ENCODE results near the gene IFT88. TPM values are rescaled to one million over a fixed set of nuclear protein-coding genes. Genes with fewer than 3 reads are reported as not detected.

The IFT88 gene
- total RNA-seq, 1 experiment from 2014 or later: 19.4 TPM

DNA sequence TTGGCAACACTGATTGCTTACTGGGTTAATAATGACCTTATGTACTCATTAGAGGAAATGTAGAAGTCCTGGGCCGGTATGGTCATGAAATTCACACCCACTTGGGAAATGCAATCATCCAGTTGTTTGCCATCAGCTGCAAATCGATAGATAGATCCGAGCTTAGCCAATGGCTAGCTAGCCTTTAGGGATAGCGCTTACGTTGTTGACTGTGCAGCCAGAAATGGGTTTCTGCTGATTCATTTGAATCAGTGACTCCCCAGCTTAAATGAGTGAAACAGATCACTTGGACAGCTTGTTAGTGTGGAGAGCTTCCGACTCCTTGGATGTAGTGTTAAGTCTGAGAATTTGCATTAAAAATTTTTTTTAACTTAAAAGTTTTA is 148.4 kb downstream of the IFT88 start:
- Histone ChIP-seq H3K36me3 (ENCODE audit: insufficient read depth, low read length, poor library complexity, severe bottlenecking) (no peaks in the 10 kb centered on the region), H3K4me1 (ENCODE audit: insufficient read depth, low read length, poor library complexity, severe bottlenecking) (peaks cover 15% of the 10 kb centered on the region), H3K9me3 (ENCODE audit: low read depth, low read length, poor library complexity, severe bottlenecking) (no peaks in the 10 kb centered on the region), H3K27me3 (replicated peaks; ENCODE audit: insufficient read depth, low read depth, low read length, poor library complexity) (no peaks in the 10 kb centered on the region), H3K4me3 (ENCODE audit: low read depth, low read length, poor library complexity, severe bottlenecking) (no peak overlapping the region), H3K27ac (ENCODE audit: low read depth, low read length, poor library complexity, severe bottlenecking) (no peak overlapping the region)
- no peak for DNase-seq (ENCODE audit: low spot score)
- BruUV-seq (replicated peaks): no TSS peak
- intact Hi-C loops (cut with micrococcal nuclease; ENCODE audit: unreplicated experiment): no loop called here
- TF ChIP-seq EZH2 (IDR thresholded peaks at IDR 0.05; ENCODE audit: borderline replicate concordance, low read depth, low read length, poor library complexity, severe bottlenecking): no peak
- TF ChIP-seq, protein P1, sequence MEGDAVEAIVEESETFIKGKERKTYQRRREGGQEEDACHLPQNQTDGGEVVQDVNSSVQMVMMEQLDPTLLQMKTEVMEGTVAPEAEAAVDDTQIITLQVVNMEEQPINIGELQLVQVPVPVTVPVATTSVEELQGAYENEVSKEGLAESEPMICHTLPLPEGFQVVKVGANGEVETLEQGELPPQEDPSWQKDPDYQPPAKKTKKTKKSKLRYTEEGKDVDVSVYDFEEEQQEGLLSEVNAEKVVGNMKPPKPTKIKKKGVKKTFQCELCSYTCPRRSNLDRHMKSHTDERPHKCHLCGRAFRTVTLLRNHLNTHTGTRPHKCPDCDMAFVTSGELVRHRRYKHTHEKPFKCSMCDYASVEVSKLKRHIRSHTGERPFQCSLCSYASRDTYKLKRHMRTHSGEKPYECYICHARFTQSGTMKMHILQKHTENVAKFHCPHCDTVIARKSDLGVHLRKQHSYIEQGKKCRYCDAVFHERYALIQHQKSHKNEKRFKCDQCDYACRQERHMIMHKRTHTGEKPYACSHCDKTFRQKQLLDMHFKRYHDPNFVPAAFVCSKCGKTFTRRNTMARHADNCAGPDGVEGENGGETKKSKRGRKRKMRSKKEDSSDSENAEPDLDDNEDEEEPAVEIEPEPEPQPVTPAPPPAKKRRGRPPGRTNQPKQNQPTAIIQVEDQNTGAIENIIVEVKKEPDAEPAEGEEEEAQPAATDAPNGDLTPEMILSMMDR (conservative IDR thresholded peaks at IDR 0.05; ENCODE audit: low read depth, low read length): no peak
- POLR2A ChIA-PET (ENCODE audit: low non-redundant PET): no interaction called here
- CTCF ChIA-PET: interaction anchor here (0.6 kb wide), 1 partner anchor 218 kb away, joined by 5 read pairs; no protein-coding TSS in a partner anchor

DNA sequence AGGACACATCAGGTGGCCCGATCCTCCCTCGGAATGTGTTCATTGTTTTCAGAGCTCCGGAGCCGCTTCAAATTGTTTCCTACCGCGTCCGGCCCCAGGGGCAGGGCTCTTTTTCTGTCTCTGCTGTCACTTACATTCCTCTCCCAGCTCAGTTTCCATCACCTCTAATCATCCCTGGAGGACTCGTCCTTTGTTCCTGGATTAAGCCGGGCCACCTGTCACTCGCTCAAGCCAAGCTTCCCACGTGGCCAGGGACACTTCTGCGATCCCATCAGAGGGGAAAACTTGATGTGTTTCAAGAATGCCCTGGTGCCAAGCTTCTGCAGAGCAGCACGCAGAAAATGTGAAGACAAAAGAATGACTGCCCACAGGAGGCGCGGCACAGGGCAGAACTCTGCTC is 150.0 kb downstream of the IFT88 start:
- no peak overlapping the region for H3K4me3 ChIP-seq (ENCODE audit: low read depth, low read length, poor library complexity, severe bottlenecking)
- POLR2A ChIA-PET (ENCODE audit: low non-redundant PET): no interaction called here
- intact Hi-C loops (cut with micrococcal nuclease; ENCODE audit: unreplicated experiment): no loop called here

DNA sequence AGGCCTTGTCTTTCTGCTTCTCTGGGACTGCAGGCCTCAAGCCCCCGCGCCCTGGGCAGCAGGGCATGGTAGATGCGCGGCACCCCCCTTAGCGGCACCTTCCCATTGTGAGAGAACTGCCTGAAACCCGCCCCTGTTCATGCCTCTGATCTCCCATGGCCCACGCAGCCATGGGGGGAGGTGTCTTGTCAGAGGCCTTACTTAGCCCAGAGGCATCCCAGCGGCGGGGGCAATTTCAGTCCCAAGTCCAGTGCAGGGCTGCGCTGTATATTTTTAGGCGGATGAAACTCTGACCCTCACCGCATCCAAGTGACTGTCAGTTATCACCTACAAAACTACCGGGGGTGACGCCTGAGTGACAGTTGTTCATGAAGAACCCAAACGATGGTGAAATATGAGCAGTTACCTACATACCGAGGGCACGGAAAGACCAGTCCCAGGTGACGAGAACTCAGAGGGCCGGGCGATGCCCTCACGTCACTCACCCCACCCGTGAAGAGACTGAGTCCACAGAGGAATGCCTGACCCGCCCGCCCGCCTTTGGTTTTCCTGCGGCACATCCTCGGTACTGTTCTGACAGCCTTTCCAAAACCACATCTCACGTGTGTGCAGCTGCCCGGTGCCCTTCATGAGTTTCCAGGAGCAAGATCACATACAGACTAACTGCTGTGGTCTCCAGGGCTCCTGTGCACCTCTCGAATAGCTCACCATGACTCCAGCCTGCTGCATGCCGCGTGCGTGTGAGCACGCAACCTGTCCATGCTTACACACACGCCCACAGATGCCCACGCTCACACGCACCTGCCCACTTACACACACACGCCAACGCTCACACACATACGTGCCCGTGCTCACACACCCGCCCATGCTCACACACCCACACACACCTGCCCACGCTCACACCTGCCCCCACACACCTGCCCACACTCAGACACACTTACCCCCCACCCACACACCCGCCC is 150.9 kb downstream of the IFT88 start:
- ChIA-PET CTCF (no interaction called here), POLR2A (ENCODE audit: low non-redundant PET) (no interaction called here)
- Histone ChIP-seq H3K4me3 (ENCODE audit: low read depth, low read length, poor library complexity, severe bottlenecking) (no peak overlapping the region), H3K27me3 (replicated peaks; ENCODE audit: insufficient read depth, low read depth, low read length, poor library complexity) (no peaks in the 10 kb centered on the region), H3K4me1 (ENCODE audit: insufficient read depth, low read length, poor library complexity, severe bottlenecking) (peaks cover 18% of the 10 kb centered on the region), H3K36me3 (ENCODE audit: insufficient read depth, low read length, poor library complexity, severe bottlenecking) (no peaks in the 10 kb centered on the region), H3K9me3 (ENCODE audit: low read depth, low read length, poor library complexity, severe bottlenecking) (no peaks in the 10 kb centered on the region), H3K27ac (ENCODE audit: low read depth, low read length, poor library complexity, severe bottlenecking) (no peak overlapping the region)
- DNase-seq (ENCODE audit: low spot score): no peak
- no TSS peak for BruUV-seq (replicated peaks)
- intact Hi-C loops (cut with micrococcal nuclease; ENCODE audit: unreplicated experiment): no loop called here
- TF ChIP-seq, protein P1 (conservative IDR thresholded peaks at IDR 0.05; ENCODE audit: low read depth, low read length): no peak
- TF ChIP-seq EZH2 (IDR thresholded peaks at IDR 0.05; ENCODE audit: borderline replicate concordance, low read depth, low read length, poor library complexity, severe bottlenecking): no peak

More for the DNA sequence above, 150.0 kb downstream of the IFT88 start:
- no TSS peak for BruUV-seq (replicated peaks)
- CTCF ChIA-PET: interaction anchor here (0.6 kb wide), 1 partner anchor 9 kb away, joined by 4 read pairs; no protein-coding TSS in a partner anchor
- Histone ChIP-seq H3K27me3 (replicated peaks; ENCODE audit: insufficient read depth, low read depth, low read length, poor library complexity) (no peaks in the 10 kb centered on the region), H3K27ac (ENCODE audit: low read depth, low read length, poor library complexity, severe bottlenecking) (no peak overlapping the region), H3K36me3 (ENCODE audit: insufficient read depth, low read length, poor library complexity, severe bottlenecking) (no peaks in the 10 kb centered on the region), H3K4me1 (ENCODE audit: insufficient read depth, low read length, poor library complexity, severe bottlenecking) (peaks cover 20% of the 10 kb centered on the region), H3K9me3 (ENCODE audit: low read depth, low read length, poor library complexity, severe bottlenecking) (no peaks in the 10 kb centered on the region)
- DNase-seq (ENCODE audit: low spot score): no peak
- TF ChIP-seq, protein P1 (conservative IDR thresholded peaks at IDR 0.05; ENCODE audit: low read depth, low read length): no peak
- TF ChIP-seq EZH2 (IDR thresholded peaks at IDR 0.05; ENCODE audit: borderline replicate concordance, low read depth, low read length, poor library complexity, severe bottlenecking): no peak
